GM20000 (cell line): Measurements from ENCODE around the gene NOC4L.

Experiments used
- DNase-seq: peaks from one replicate; pipeline ENCODE4 v3.0.0; 2012; ENCODE audit warnings: low spot score
- CTCF ChIP-seq: IDR thresholded peaks from 2 replicates; pipeline ENCODE4 v1.5.1; 2012; ENCODE audit warnings: mild to moderate bottlenecking, control low read depth; ENCODE audit errors: extremely low read depth, missing control alignments

The NOC4L gene

DNA sequence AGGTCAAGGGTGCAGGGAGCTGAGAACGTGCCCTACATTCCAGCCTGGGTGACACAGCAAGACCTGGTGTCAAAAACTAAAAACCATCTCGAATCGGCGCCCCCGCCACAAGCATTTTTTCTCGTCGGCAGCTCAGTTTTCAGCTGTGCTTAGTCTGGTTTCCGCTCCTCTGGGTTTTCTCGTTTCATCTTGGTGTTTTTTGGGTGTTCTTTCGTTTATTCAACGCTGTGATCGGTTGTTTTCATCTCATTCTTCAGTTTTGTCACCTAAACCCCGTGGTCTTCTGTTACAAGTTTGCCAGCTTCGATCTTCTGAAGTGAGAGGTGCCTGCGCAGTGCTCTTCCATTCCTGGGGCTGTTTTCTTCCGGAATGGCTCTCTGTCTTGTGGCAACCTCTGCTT lies 41.4 kb downstream of the NOC4L start:
- DNase-seq = no peak
- no peak for TF ChIP-seq CTCF

- no peak for DNase-seq
- no peak for TF ChIP-seq CTCF
Measured at GRCh38 chr12:132186208-132186856, 42.1 kb downstream of the NOC4L start.

GRCh38 chr12:132186857-132187620 lies 42.8 kb downstream of the NOC4L start:
- no peak for DNase-seq
- no peak for TF ChIP-seq CTCF

DNA sequence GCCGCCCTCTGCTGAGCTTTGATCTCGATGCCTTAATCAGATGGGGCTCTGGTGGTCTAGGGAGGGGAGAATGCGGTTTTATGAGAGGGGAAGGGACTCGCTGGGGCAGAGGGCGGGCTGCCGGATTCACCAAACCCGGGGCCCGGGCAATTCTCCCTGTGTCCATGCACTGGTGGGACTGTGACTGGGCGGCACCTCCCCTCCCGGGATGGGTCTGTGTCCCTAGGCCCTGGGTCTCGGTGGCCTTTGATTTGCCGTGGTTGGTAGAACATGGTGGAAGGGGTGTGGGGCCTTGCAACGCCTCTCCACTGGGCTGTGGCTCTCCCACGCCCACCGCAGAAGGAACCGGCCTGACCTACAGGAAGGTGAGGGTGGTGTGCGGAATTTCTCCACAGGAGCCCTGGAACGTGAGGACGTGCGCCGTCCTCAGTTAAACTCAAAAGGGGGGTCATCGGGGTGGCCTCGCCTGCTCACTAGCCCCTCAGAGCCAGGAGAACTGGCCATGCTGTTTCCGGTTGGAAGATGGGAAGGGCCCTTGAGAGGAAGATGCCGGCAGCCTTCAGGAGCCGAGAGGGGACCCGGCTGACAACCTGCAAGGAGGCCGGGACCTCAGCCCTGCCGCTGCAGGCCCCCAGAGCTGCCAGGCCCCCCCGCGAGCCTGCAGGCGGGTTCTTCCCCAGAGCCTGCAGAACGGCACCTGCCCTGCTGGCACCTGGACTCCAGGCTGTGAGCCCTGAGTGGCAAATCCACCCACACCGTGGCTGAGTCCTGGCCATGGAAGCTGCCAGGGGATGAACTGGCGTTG lies 43.6 kb downstream of the NOC4L start:
- DNase-seq = no peak
- no peak for TF ChIP-seq CTCF

DNA sequence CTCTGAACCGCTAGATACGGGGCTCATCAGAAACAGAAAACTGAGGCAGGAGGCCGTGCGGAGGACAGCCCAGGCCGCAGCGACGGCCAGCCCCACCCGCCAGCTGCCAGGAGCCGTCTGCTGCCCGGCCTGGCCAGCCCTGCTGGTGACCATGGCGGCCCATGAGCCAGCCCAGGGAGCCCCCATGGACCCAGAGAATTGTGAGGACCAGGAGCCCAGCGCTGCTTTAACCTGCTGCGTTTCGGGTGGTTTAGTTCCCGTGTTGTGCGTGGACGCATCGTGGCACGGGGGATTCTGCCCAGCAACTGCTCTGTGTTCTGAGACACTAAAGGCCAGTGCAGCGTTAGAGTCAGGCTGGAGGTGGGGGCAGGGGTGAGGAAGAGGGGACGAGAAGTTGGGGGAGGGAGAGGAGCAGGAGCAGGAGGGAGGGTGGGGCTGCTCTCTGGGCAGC lies 44.2 kb downstream of the NOC4L start:
- no peak for DNase-seq
- no peak for TF ChIP-seq CTCF

DNA sequence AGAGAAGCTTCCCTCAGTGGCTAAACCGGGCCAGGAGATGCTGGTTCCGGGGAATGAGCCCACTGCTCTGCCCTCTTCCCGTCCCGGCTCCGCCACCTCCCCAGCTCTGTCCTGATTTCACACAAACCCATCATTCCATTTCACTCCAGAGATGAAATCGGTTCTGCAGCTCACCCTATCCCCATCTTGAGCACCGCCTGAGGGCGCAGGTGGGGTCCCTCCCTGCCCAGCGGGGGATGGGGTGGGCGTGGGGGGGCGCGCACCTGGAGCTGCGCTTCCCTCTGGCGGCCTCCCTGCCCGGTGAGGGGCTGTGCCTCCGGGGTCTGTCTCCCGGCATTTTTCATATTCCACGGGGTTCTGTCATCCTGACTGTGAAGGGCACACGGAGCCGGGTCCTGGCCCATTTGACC lies 44.7 kb downstream of the NOC4L start:
- DNase-seq = no peak
- no peak for TF ChIP-seq CTCF
